DMS 273 treated with DMSO at 0.1 percent for 48 hours (cell line): ENCODE data around the gene CCDC110.

Experiments
- DNase-seq: peaks from one replicate; lab custom pipeline; 2025; lab: John Stamatoyannopoulos, UW

The CCDC110 gene

GRCh38 chr4:185421366-185422124 is 50.0 kb downstream of the CCDC110 start:
- DNase-seq, result no peak

GRCh38 chr4:185416955-185417354 is 54.6 kb downstream of the CCDC110 start:
- DNase-seq, result no peak

GRCh38 chr4:185412412-185412811 is 59.1 kb downstream of the CCDC110 start:
- no peak for DNase-seq

- DNase-seq, result no peak
Observed at GRCh38 chr4:185411849-185412248, 59.7 kb downstream of the CCDC110 start.

GRCh38 chr4:185408432-185408831 is 63.1 kb downstream of the CCDC110 start:
- DNase-seq, result no peak

GRCh38 chr4:185405296-185405999 is 66.1 kb downstream of the CCDC110 start:
- DNase-seq, result no peak

GRCh38 chr4:185404031-185404430 is 67.5 kb downstream of the CCDC110 start:
- peak; percentile 13 for DNase-seq

GRCh38 chr4:185399466-185399865 is 72.1 kb downstream of the CCDC110 start:
- DNase-seq, result no peak

GRCh38 chr4:185398618-185399017 is 72.9 kb downstream of the CCDC110 start:
- DNase-seq, result no peak

GRCh38 chr4:185396724-185397385 is 74.7 kb downstream of the CCDC110 start, which contains the start of gene ANKRD37:
TSS of gene ANKRD37 (plus strand) at chr4:185396841. CDS start at chr4:185396924, 83 bp downstream.
- no peak for DNase-seq

- peak; percentile 88 for DNase-seq
Observed at GRCh38 chr4:185395956-185396723, 75.4 kb downstream of the CCDC110 start.

- peak; percentile 1 for DNase-seq
Observed at GRCh38 chr4:185395238-185395955, 76.1 kb downstream of the CCDC110 start, which contains the start of gene LRP2BP. TSS of gene LRP2BP (minus strand) at chr4:185395924. CDS start at chr4:185378186, 17,738 bp downstream.
